Measurements from ENCODE around the gene ECE1.

- TF ChIP-seq GABPA (tag; conservative IDR thresholded peaks at IDR 0.05; ENCODE audit: low read depth) (no peak), MTA1 (IDR thresholded peaks at IDR 0.05; ENCODE audit: borderline replicate concordance) (no peak), CTCF (IDR thresholded peaks at IDR 0.05 in 2 of 3, conservative IDR thresholded peaks at IDR 0.05 in 1 of 3; ENCODE audit: insufficient read depth in 2 of 3, low read depth in 1 of 3, low read length in 3 of 3) (no peak), THAP7 (CRISPR knock-in tag; IDR thresholded peaks at IDR 0.05) (no peak), POLR2G (IDR thresholded peaks at IDR 0.05; ENCODE audit: low read depth, low read length) (no peak), MLX (CRISPR knock-in tag; conservative IDR thresholded peaks at IDR 0.05) (no peak), ZNF277 (CRISPR knock-in tag; IDR thresholded peaks at IDR 0.05; ENCODE audit: borderline replicate concordance) (no peak), ZNF609 (CRISPR knock-in tag; IDR thresholded peaks at IDR 0.05; ENCODE audit: borderline replicate concordance) (no peak), SMARCE1 (IDR thresholded peaks at IDR 0.05) (no peak), CREB1 (IDR thresholded peaks at IDR 0.05) (no peak), CREB1 (CRISPR knock-in tag; IDR thresholded peaks at IDR 0.05) (no peak), TAF7 (tag; IDR thresholded peaks at IDR 0.05) (no peak), MAFK (IDR thresholded peaks at IDR 0.05; ENCODE audit: low read length) (no peak), ZZZ3 (IDR thresholded peaks at IDR 0.05) (no peak)
Observed at GRCh38 chr1:21313886-21314721, 23.8 kb upstream of the ECE1 start.
